Neural cell (in vitro differentiated cells): Measurements from ENCODE around the gene TCIRG1. TPM values are rescaled to one million over a fixed set of nuclear protein-coding genes. Genes with fewer than 3 reads are reported as not detected.

Source experiments
- H2AFZ ChIP-seq: fragments of 200-600, 300-800 bp; sonication (generic), shearing (Covaris generic); 2 replicates; pipeline ENCODE4 v1.6.0; 2014; ENCODE audit warnings: low read depth, mild to moderate bottlenecking, antibody characterized with exemption, low read length, moderate library complexity
- H3F3A ChIP-seq: fragments of 200-600 bp; shearing (Covaris generic); 2 replicates; pipeline ENCODE4 v1.6.1; 2016; ENCODE audit warnings: mild to moderate bottlenecking, moderate library complexity, mixed read lengths, antibody characterized with exemption, low read length; ENCODE audit not compliant: insufficient read depth, poor library complexity, severe bottlenecking
- H3K27ac ChIP-seq: fragments of 200-600, 300-800 bp; sonication (generic), shearing (Covaris generic); 2 replicates; pipeline ENCODE4 v1.5.1; 2014; ENCODE audit warnings: mild to moderate bottlenecking, low read length, moderate library complexity
- H3K27me3 ChIP-seq: fragments of 300-800, 200-600 bp; sonication (generic), shearing (Covaris generic); 2 replicates; pipeline ENCODE4 v1.6.0; 2014; ENCODE audit warnings: mild to moderate bottlenecking, low read depth, low read length, moderate library complexity; ENCODE audit not compliant: insufficient read depth
- H3K36me3 ChIP-seq: fragments of 300-800, 200-600 bp; sonication (generic), shearing (Covaris generic); 2 replicates; pipeline ENCODE4 v1.5.1; 2014; ENCODE audit warnings: mild to moderate bottlenecking, antibody characterized with exemption, low read length, moderate library complexity; ENCODE audit not compliant: insufficient read depth
- H3K4me2 ChIP-seq: fragments of 300-800, 200-600 bp; sonication (generic), shearing (Covaris generic); 2 replicates; pipeline ENCODE4 v1.6.0; 2014; ENCODE audit warnings: mild to moderate bottlenecking, low read length
- H3K4me3 ChIP-seq: fragments of 300-800, 200-600 bp; sonication (generic), shearing (Covaris generic); 2 replicates; pipeline ENCODE4 v1.5.1; 2014; ENCODE audit warnings: mild to moderate bottlenecking, low read length, moderate library complexity
- H3K79me2 ChIP-seq: fragments of 200-600 bp; shearing (Covaris generic); replicated peaks from 2 replicates; pipeline ENCODE4 v1.6.0; 2014; ENCODE audit warnings: mild to moderate bottlenecking, low read length, moderate library complexity; ENCODE audit not compliant: insufficient read depth
- H3K9ac ChIP-seq: fragments of 300-800, 200-600 bp; sonication (generic), shearing (Covaris generic); 2 replicates; pipeline ENCODE4 v1.6.1; 2016; ENCODE audit warnings: mild to moderate bottlenecking, low read length, mixed read lengths
- H3K9me2 ChIP-seq: fragments of 200-600 bp; shearing (Covaris generic); 2 replicates; pipeline ENCODE4 v1.6.1; 2016; ENCODE audit warnings: mild to moderate bottlenecking, low read length, mixed read lengths; ENCODE audit not compliant: insufficient read depth
- H3K9me3 ChIP-seq: fragments of 200-600, 300-800 bp; sonication (generic), shearing (Covaris generic); 2 replicates; pipeline ENCODE4 v1.6.1; 2016; ENCODE audit warnings: mild to moderate bottlenecking, mixed run types, low read length, moderate library complexity, mixed read lengths
- H4K20me1 ChIP-seq: fragments of 200-600 bp; shearing (Covaris generic); 2 replicates; pipeline ENCODE4 v1.6.1; 2016; ENCODE audit warnings: mild to moderate bottlenecking, mixed run types; ENCODE audit not compliant: insufficient read depth
- EP300 ChIP-seq: fragments of 450-650 bp; conservative IDR thresholded peaks from 2 replicates; pipeline ENCODE4 v1.6.1; 2014; ENCODE audit warnings: antibody characterized with exemption, mild to moderate bottlenecking, moderate library complexity; ENCODE audit not compliant: poor library complexity, severe bottlenecking
- EZH2 ChIP-seq: fragments of 200-600, 300-800 bp; shearing (Covaris generic), sonication (generic); IDR thresholded peaks from 2 replicates; pipeline ENCODE4 v1.6.1; 2014; ENCODE audit warnings: antibody characterized with exemption, low read length, borderline replicate concordance, mild to moderate bottlenecking; ENCODE audit not compliant: insufficient read depth, poor library complexity, severe bottlenecking
- MXI1 ChIP-seq: fragments of 450-650 bp; conservative IDR thresholded peaks from 2 replicates; pipeline ENCODE4 v1.6.1; 2014; ENCODE audit warnings: antibody characterized with exemption, mild to moderate bottlenecking; ENCODE audit not compliant: poor library complexity, severe bottlenecking
- POLR2AphosphoS5 ChIP-seq: IDR thresholded peaks from 2 replicates; pipeline ENCODE4 v1.6.1; 2012
- RAD21 ChIP-seq: fragments of 450-650 bp; conservative IDR thresholded peaks from 2 replicates; pipeline ENCODE4 v1.6.1; 2014; ENCODE audit warnings: antibody characterized with exemption, mild to moderate bottlenecking, moderate library complexity
- SMC3 ChIP-seq: fragments of 450-650 bp; conservative IDR thresholded peaks from 2 replicates; pipeline ENCODE4 v1.6.1; 2014; ENCODE audit warnings: antibody characterized with exemption, mild to moderate bottlenecking, moderate library complexity; ENCODE audit not compliant: poor library complexity
- TAF1 ChIP-seq: IDR thresholded peaks from 2 replicates; pipeline ENCODE4 v1.6.1; 2012; ENCODE audit warnings: low read depth
- polyA plus RNA-seq: library from polyadenylated mRNA; depleted of rRNA; stranded (reverse); fragments of >200 nt; gene quantifications from 2 replicates; pipeline ENCODE4 v1.2.3, GENCODE V29; 2014
- TF ChIP-seq, protein P1 (sequence below): fragments of 450-650 bp; IDR thresholded peaks from 2 replicates; pipeline ENCODE4 v1.5.1; 2014; ENCODE audit warnings: antibody characterized with exemption, mild to moderate bottlenecking, moderate library complexity; ENCODE audit not compliant: poor library complexity, severe bottlenecking
- TF ChIP-seq, protein P2 (sequence below): IDR thresholded peaks from 2 replicates; pipeline ENCODE4 v1.6.1; 2012; ENCODE audit warnings: borderline replicate concordance

TCIRG1 gene
- polyA plus RNA-seq, 1 donor from 2014 or later, result 1.8 TPM

DNA sequence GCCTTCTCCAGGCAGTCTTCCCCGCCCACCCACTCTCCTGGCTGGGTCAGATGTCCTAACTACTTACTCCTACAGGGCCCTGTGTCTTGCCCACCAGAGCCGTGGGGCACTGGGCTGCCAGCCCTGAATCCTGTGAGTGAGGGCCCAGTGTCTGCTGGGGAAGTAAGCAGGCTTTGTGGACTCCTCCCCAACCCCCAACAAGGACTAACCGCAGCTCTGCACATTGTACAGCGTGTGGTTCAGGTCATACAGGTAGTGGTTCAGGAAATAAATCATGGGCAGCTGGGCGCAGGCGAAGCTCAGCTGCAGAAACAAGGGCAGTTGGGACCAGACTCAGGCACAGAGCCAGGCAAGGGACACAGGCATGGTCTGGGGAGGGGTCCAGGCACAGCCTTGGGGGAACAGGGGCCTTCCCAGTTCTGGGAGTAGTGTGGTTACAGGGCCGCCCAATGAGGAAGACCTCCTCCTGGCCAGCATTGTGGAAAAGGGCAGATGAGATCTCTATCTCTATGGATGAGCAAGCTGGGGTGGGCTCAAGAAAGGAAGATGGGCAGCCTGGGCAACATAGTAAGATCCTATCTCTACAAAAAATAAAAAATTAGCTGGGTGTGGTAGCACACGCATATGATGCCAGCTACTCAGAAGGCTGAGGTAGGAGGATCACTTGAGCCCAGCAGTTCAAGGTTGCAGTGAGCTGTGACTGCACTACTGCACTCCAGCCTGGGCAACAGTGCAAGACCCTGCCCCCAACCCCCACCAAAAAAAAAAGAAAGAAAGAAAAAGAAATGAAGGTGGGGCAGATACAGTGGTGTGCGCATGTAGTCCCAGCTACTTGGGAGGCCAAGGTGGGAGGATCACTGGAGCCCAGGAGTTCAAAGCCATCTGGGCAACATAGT lies 40.4 kb upstream of the TCIRG1 start:
- Histone ChIP-seq H2AFZ (no peak overlapping the region), H3K27me3 (peaks cover 14% of the 10 kb centered on the region), H4K20me1 (no peaks in the 10 kb centered on the region), H3K36me3 (no peaks in the 10 kb centered on the region), H3K27ac (no peak overlapping the region), H3K9ac (no peak overlapping the region), H3K9me3 (no peaks in the 10 kb centered on the region), H3K4me2 (no peak overlapping the region), H3K4me3 (no peak overlapping the region), H3F3A (no peaks in the 10 kb centered on the region), H3K79me2 (no peaks in the 10 kb centered on the region), H3K9me2 (no peaks in the 10 kb centered on the region)
- TF ChIP-seq EP300, result no peak

DNA sequence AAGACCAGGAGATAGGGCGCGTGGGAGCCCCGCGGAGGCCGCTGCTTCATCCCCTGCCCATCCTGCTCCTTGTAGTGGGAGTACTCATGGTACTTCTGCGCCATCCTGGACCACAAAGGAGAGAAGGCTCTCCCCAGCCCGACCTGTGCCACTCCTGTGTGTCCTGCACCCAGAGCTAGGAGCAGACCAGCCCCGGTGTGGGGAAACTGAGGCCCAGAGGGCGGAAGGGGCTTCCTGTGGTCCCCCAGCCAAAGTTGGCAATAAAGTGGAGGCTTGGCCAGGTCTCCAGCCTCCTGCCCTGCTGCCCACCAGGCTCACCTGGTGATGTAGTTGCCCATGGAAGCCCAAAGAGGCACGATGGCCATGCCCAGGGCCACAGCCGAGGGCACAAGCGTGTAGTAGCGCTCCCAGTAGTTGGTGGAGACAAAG lies 39.6 kb upstream of the TCIRG1 start:
- Histone ChIP-seq H3K36me3 (no peaks in the 10 kb centered on the region), H3K9me2 (no peaks in the 10 kb centered on the region), H3K79me2 (no peaks in the 10 kb centered on the region), H3F3A (no peaks in the 10 kb centered on the region), H3K4me2 (no peak overlapping the region), H2AFZ (no peak overlapping the region), H3K9me3 (no peaks in the 10 kb centered on the region), H3K27ac (no peak overlapping the region), H3K27me3 (peaks cover 20% of the 10 kb centered on the region), H4K20me1 (no peaks in the 10 kb centered on the region), H3K9ac (no peak overlapping the region), H3K4me3 (no peak overlapping the region)
- no peak for TF ChIP-seq RAD21
- TF ChIP-seq TAF1, result no peak
- TF ChIP-seq, protein P1, sequence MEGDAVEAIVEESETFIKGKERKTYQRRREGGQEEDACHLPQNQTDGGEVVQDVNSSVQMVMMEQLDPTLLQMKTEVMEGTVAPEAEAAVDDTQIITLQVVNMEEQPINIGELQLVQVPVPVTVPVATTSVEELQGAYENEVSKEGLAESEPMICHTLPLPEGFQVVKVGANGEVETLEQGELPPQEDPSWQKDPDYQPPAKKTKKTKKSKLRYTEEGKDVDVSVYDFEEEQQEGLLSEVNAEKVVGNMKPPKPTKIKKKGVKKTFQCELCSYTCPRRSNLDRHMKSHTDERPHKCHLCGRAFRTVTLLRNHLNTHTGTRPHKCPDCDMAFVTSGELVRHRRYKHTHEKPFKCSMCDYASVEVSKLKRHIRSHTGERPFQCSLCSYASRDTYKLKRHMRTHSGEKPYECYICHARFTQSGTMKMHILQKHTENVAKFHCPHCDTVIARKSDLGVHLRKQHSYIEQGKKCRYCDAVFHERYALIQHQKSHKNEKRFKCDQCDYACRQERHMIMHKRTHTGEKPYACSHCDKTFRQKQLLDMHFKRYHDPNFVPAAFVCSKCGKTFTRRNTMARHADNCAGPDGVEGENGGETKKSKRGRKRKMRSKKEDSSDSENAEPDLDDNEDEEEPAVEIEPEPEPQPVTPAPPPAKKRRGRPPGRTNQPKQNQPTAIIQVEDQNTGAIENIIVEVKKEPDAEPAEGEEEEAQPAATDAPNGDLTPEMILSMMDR, result no peak
- TF ChIP-seq SMC3, result no peak
- TF ChIP-seq POLR2AphosphoS5, result no peak
- TF ChIP-seq, protein P2, sequence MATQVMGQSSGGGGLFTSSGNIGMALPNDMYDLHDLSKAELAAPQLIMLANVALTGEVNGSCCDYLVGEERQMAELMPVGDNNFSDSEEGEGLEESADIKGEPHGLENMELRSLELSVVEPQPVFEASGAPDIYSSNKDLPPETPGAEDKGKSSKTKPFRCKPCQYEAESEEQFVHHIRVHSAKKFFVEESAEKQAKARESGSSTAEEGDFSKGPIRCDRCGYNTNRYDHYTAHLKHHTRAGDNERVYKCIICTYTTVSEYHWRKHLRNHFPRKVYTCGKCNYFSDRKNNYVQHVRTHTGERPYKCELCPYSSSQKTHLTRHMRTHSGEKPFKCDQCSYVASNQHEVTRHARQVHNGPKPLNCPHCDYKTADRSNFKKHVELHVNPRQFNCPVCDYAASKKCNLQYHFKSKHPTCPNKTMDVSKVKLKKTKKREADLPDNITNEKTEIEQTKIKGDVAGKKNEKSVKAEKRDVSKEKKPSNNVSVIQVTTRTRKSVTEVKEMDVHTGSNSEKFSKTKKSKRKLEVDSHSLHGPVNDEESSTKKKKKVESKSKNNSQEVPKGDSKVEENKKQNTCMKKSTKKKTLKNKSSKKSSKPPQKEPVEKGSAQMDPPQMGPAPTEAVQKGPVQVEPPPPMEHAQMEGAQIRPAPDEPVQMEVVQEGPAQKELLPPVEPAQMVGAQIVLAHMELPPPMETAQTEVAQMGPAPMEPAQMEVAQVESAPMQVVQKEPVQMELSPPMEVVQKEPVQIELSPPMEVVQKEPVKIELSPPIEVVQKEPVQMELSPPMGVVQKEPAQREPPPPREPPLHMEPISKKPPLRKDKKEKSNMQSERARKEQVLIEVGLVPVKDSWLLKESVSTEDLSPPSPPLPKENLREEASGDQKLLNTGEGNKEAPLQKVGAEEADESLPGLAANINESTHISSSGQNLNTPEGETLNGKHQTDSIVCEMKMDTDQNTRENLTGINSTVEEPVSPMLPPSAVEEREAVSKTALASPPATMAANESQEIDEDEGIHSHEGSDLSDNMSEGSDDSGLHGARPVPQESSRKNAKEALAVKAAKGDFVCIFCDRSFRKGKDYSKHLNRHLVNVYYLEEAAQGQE, result no peak
- TF ChIP-seq EZH2, result no peak
- TF ChIP-seq EP300, result no peak
- no peak for TF ChIP-seq MXI1
